NCI-H345 (cell line): ENCODE measurements around the gene RGS6.
"Not testable (repeated sequence)": the region's sequence is repeated elsewhere in the genome, so short reads cannot be mapped to it uniquely, and the experiment has no call there.

Source experiments
- DNase-seq: peaks from one replicate; lab custom pipeline; 2025; lab: John Stamatoyannopoulos, UW

Gene RGS6

DNA sequence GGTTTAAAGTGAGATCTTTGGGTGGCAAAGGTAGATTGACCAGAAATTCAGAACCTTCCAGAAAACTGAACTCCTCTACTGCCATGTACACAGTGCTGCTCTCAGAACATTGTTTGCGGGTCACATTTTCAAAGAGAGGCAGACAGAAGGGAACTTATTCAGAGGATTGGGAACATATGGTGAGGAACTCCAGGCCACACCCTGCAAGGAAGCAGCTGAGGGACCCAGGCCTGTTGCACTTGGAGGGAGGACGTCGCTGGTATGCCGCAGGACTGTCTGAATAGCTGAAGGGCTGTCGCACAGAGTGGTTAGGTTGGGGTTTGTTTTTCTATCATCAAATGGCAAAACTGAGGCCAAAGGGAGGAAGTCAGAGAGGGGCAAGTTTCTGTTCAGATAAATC lies 520.5 kb downstream of the RGS6 start:
- DNase-seq: no peak

DNA sequence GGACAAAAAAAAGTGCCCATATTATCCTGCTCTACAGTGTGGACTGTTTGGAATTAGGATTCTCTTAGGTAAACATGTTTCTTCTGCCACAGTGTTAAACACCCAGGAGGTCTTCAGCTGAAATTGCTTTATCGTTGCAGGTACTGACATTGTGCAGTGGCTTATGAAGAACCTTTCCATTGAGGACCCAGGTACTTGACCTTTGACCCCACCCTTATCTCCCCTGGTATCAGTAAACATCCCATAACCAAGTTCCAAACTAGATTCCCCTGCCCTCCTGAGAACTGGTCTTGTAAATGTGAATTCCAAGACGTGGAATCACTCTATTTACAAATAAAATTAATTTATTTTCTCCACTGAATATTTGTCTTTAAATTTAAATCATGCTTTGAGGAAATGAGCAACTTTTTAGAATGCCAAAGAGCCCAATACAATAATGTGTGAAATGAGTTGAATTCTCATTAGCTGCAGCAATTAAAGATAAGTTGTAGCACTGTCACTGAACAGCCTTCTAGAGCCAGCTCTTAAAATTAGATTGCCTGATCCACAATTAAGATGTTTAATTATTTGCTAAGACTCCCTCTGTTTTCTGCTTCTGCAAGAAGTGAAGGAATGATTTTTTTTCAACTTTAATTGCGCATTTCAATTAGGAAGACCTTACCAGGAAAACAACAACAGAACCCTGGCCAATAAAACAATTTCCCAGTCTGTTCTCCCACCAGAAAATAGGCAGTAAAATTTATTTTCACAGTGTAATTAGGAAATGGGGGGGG lies 522.3 kb downstream of the RGS6 start:
- DNase-seq: no peak

DNA sequence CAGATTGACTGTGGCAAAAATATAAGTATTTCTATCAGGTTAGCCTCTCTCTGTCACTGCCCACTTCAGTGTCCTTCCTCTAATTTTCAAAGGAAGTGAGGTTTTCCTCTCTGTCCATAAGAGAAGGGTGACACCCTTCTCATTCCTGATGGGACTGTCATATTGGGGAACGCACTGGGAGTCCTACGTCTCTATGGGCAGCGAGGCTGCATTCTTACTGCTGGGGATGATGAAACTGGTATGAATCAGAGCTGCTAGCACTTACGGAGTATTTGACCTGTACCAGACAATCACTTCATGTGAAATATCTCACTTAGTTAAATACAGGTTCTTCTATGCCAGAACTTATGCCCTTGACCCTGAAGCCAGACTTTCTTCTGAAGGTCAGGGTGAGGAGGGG lies 525.4 kb downstream of the RGS6 start:
- no peak for DNase-seq

DNA sequence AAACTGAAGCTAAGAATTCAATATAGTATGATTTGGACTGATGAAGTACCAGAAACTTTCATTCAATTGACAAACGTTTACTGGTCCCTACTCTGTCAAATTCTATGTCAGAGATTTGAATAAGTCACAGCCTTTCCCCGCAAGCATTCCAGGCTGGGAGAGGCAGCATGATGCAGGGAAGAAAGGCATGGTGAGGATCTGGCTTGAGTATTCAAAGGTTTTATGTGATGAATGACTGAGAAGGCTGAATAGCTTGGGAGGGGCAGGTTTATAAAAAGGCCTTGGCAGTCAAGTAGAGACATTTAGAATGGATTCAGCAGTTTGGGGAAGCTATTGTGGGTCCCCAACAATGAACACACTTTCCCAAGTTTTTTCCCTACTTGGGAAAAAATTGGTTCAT lies 529.8 kb downstream of the RGS6 start:
- no peak for DNase-seq

DNA sequence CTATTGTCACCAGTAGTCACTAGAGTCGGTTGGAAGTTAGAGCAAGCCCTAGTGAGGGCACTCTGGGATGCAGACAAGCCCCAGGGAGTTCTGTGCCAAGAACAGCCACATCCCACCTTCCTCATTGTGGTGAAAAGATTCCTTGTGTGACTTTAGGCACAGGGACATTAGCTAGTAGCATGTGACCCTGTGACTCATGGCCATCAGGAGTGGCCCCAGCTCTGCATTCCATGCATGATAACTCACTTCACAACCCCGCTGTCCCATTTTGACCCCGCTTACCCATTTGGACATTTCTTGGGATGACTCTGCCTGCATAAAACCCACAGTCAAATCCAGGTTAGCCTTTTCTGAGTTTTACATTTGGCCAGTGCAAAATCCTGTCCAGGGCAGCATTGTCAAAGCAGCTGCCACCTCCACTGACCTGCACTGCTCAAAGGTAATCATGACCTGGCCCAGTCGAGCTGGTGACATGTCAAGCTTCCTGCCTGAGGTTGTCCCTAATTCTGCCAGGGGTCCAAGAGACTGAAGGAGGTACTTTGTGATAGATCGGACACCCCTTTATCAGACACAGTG lies 531.1 kb downstream of the RGS6 start:
- DNase-seq: no peak

DNA sequence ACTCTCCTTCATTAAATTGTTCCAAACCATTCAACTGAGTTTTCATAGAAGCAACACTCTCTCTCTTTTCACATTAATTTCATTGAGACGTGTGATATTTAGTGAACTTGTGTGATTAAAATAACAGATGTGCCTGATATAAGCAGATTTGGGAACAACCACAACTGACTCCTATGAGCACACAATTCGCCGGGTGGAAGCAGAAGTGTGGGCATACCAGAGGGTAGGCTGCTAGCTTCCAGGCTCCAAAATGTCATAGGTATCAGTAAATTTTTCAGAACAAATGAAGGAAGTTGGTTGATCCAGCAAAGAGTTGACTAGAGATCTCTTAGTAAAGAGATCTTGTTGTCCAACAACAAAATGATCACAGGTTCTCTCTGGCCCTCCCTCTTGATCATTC lies 532.0 kb downstream of the RGS6 start:
- no peak for DNase-seq

DNA sequence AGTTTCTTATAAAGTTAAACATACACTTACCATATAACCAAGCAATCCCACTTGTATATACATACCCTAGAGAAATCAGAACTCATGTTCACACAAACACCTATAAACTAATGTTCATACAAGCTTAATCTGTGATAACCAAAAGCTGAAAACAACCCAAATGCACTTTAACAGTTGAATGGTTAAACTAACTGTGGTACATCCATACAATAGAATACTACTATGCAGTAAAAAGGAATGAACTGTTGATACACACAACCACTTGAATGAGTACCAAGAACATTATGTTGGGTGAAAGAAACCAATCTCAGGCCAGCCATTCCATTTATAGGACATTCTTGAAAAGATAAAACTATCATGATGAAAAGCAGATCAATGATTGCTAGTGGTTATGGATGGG lies 534.1 kb downstream of the RGS6 start:
- no peak for DNase-seq

DNA sequence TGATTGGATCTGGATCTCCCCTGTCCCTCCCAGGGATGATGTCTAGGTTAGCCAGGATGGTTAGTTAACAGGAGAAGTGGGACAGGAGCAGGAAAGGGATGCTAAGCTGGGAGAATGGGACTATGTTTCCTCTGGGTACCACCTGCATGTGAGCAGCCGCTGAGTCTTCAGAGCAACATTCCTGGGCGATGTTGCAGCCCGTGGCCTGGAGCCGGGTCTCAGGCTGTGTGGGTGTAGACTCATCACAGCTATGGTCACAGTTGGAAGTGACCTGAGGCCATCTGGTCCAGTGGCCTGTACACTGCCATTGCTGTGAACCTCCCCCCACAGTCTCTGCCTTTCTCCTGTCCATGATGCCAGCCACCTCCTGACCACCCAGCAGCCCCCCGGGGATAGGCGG lies 539.1 kb downstream of the RGS6 start:
- no peak for DNase-seq

DNA sequence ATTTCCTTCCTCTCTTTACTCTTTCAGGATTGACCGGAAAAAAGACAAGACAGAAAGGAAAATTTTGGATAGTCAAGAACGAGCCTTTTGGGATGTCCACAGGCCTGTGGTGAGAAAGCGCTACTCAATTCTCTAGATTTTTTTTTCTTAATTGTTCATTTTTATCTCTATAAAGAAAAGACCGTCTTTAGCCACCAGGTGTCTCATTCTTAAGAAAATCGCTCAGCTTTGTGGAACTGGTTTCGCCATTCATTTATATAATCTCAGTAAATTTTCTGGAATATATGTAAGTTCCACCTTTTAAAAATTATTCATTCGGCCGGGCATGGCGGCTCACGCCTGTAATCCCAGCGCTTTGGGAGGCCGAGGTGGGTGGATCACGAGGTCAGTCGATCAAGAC lies 540.6 kb downstream of the RGS6 start:
- no peak for DNase-seq

DNA sequence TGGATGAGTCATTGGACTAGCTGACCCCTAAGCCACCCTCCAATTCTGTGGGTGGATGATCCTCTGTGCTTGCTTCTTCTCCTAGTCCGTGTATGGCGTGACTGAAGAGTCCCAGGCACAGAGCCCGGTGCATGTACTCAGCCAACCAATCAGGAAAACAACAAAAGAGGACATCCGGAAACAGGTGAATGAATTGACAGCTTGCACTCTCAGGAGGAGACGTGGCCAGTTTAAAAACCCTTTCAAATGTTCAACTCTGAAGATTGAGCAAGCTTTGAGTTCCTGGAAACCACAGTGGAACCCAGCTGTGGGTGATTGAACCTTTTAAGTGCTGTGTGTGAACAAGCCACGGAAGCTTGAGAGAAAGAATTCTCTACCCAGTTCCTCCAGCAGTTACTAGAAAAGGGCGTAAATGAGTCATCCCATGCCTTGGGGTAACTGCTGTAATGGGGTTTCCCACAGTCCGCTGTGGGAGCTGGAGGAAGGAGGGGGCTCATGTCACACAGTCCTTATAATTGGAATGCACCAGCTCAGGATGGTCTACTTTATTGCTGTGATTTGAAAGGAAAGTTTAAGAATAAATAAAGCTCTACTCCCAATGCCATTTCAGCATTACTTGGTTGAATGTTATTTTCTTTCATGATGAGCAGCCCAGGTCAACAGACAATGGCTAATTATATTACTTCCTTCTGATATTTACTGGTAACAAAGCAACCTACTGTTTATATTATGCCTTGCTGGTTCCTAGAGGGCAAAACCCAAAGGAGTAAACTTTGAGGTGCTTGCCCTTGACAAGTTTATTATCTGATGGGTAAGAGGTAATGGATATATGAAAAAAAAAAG lies 544.6 kb downstream of the RGS6 start:
- no peak for DNase-seq

DNA sequence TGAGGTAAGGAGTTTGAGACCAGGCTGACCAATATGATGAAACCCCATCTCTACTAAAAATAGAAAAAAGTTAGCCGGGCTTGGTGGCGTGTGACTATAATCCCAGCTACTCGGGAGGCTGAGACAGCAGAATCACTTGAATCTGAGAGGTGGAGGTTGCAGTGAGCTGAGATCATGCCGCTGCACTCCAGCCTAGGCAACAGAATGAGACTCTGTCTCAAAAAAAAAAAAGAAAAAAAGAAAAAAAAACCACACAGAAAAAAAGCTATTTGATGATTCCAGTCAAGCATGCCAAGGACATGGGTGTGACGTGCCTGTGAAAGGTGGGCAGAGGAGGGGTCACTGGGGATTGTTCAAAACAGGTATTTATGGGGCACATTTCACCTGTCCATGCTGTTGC lies 545.3 kb downstream of the RGS6 start:
- not testable (repeated sequence) for DNase-seq

DNA sequence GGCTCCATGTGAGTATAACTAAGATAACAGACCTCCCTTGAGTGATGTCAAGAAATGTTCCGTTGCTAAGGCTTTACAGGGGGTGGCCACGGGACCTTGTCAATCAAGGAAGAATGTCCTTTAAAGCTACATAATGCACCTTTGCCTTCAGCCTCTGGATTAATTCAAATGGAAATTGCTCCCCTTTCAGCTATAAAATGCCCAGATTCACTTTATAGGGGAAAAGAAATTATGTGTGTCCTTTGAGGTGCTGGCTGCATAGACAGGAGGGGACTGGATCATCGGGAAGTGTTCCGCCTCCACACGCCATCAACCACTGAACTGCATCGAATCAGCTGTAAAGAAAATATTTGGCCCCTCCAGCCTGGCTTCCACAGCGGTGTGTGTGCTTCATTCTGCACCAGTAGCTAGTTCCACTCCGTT lies 546.3 kb downstream of the RGS6 start:
- DNase-seq: no peak

DNA sequence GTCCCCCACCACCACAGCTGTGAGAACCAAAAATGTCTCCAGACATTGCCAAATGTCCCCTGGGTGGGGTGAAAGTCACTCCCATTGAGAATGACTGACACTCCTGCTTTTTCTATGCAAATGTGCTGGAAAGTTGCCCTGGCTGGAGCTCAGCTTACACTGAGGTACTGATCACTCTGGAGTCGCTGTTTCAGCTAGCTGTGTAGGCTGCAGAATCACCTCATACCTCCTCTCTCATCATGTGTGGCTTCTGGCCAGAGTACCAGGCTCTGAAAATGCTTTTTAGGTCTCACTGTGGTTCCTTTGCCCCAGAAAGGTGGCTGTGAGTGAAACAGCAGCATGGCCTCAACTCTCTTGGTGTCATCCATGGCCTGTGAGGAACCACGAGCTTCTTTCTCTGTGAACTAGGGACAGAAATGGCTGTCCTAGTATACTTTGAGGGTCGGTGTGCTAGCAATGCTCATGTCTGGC lies 547.3 kb downstream of the RGS6 start:
- no peak for DNase-seq

DNA sequence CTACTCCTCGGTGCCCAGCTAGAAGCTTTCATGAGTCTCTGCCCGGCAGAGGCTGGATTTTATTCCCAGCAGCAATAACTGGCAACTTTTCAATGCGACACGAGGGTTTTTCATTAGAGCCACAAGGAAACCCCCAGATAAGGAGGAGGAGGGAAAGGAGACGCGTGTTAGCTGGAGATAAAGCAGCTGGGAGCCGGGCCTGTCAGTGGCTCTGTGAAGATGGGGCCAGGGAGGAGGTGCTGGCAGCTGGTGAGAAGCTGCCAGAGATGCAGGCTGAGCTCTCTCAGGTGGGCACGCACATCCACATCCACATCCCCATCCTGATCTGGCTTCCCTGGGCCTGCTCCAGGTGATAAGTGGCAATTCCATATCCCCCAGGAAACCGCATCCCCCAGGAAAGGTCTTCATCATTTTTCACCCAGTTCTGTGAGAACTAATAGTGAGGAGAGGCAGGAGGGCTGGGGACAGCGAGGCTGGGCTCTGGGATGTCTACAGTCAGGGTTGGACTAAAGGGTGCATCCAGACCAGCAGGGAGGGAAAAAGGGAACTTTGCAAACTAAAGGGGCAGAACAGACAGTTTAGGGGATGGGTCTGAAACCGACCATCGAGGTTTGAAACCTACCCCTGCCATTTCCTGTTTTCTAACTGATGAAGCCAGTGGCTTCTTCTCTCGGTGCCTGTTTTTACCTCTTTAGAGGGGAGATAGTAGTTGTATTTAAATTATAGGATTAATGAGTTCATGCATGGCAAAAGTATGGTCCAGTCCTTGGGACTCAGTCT lies 548.4 kb downstream of the RGS6 start:
- DNase-seq: no peak

DNA sequence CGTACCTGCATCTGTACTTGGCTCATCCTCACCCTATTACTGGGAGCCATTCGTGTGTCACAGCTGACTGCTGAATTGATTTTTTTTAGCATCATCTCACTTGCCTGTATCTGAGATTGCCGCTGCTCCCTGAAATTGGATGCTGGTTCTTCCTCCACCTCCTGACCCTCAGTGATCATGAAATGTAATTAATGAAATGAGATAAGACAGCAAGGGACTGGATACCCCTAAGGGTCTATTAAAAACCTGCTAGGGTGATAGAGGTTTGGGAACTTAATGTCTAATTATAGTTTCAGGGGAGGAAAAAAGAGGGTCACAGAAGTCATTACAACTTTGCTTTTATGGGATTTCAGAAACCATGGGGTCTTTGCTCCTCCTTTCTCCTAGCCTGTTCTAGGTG lies 551.1 kb downstream of the RGS6 start:
- DNase-seq: no peak

DNA sequence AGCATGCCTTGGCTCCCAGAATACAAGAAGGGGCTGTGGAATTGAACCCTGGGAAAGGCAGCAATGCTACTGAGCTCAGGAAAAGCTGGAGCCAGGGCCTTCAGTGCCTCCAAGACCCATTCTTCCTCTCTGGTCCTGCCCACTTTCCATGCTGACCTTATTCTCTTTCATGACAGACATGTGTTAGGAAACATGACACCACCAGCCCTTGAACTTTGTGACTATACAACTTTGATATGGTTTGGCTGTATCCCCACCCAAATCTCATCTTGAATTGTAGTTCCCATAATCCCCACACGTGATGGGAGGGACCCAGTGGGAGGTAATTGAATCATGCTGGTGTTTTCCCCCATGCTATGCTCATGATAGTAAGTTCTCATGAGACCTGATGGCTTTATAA lies 553.5 kb downstream of the RGS6 start:
- DNase-seq: no peak

DNA sequence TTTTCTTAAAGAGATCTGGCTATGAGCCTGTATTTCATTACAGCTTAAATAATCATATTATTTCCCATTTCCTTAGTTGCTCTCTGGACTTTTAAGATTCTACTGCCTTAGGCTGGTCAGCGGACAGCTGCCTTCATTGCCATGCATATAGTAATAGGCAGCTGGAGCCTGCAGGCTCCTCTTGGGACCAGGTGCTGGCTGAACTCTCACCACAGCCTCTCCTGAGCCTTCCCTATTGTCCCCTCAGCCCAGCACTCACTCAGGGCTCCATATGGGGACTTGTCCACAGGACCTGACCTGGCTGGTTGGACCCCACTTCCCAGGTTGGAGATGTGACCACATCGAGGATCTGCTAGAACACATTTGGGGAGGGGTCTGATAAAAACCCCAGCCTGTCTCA lies 556.3 kb downstream of the RGS6 start:
- no peak for DNase-seq

DNA sequence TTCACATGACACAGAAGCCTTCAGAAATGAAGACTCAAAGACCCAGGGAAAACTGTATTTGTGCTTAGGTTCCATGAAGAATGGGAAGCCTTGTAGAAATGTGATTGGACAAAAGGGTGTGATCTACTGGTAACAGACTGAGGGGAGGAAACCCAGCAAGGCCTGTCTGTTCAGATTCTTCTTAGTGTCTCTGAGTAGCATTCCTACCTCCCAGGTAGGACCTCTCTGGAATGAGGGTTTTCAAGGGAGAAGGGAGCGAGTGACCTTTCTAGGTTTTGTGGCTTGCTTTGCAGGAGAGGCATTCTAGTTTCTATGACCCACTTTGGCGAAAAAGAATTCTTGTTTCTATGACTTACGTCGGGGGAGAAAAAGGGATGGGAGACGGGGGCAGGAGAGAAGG lies 560.0 kb downstream of the RGS6 start:
- DNase-seq: no peak

DNA sequence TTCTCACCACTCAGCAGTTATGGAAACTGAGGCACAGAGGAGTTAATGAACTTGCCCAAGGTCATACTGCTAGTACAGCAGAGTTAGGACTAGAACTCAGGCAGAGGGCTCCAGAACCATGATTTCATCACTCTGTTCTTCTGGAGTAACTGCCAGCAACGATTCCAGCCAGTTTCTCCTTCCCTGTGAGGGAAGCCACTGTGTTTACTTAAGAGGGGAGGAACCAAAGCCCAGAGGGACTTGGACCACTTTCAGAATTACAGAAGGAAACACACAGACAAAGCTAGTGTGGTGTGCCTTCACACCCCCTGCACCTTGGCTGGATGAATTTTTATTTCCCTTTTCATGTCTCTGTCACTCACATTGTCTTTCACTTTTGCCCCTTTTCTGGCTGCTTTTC lies 563.4 kb downstream of the RGS6 start:
- DNase-seq: no peak

DNA sequence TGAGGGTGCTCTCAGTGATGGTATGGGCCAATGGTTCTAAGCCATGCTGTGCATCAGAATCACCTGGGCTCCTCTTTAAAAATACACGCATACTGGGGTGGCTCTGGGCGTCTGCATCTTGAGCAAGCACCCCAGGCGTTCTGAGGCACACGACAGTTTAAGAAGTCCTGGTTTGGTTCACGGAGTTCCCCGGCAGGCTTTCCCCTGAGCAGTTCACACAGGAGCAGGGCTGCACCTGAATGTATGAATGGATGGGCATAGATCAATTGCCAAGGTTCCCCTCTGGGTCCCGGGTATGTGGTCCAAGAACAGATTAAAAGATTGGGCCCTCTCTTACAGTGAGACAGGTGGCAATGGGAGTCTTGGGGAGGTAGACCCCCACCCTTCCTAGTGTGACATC lies 566.4 kb downstream of the RGS6 start:
- no peak for DNase-seq

DNA sequence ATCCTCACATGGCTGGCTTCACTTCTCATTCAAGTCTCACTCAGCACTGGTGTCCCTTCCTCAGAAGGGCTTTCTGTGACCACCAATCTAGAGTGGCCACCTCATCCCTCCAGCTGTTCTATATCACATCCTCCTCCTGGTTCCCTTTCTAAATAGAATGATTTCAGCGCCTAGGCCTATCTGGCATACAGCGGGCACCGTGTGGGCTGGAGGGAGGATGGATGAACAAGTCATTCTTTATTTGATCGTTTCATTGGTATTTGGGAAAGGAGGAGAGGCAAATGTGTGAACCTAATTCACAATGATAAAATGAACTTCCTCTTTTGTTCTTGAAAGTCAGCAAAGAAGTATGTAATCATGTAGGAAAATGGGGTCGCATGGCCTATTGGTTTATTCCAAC lies 567.5 kb downstream of the RGS6 start:
- no peak for DNase-seq

DNA sequence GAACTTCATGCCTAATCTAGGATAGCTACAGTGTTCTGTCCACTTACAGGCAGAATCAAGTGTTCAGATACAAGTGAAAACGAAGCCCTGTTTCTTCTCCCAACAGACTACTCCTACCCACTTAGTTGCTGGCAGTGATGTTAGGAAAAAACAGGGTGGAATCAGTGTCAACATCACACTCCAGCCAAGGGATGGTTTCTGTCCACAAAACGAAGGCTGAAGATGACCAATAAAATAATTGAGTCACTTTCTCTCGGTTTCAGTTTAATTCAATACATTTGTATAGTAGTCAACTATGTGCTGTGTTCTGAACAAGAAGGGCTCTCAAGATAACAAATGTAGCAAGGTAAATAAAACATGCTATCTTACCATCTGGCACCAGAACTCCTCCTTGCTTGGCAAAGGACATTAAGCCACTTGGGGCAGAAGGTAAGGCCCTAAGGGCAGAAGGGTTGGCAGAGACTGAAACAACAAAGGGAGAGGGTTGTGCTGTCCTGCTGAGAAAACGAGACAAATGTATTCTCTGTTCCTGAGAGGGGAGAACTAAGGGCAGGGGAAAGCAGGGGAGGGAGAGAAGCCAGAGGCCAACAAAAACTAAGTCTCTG lies 568.1 kb downstream of the RGS6 start:
- DNase-seq: peak; percentile 37
